HG02610 (cell line): ENCODE results near the gene SMOC2.

ENCODE experiments used
- ATAC-seq: cut with Tn5 transposase; IDR thresholded peaks from one replicate; pipeline ENCODE4 v1.9.1; 2021; ENCODE audit warnings: mild to moderate bottlenecking, moderate library complexity; ENCODE audit not compliant: unreplicated experiment

The SMOC2 gene

DNA sequence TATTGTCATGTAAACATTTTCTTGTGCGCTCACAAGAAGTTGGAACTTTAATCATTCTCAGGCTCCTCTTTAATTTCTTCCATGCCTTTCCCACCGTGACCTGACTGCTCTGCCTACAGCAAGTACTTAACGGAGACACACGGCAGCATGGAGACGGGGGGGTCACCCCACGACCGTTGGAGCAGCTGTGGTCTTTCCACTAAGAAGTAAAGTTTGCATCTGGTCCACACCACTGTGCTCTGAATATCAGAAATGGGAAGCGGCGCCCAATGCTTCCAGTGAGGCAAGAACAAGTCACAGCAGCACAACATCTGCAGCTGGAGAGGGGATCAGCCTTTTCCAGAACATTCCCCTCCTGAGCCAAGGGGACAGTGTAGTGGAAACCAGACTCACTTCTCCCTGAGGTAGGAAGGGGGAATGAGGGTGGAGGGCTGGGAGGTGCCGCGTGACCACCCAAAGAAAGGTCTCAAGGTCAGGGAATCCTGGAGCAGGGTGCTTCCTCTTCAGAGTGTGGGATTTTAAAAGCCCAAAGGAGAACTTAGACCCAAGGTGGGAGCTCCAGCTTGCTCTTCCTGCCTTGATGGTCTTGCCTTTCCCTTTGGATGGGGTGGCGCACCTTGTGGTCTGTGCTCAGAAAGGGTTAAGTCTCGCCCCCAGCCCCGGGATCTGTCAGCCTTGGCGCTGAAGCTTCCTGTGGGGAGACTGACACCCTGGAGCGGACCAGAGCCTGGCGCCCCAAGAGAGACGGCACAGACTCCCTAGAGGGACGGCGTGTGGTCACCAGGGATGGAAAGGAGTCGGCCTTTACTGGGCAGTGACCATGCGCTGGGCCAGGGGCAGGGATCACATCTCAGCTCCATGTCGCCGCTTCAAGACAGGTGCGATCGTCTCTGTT is 25.6 kb upstream of the SMOC2 start:
- no peak for ATAC-seq

DNA sequence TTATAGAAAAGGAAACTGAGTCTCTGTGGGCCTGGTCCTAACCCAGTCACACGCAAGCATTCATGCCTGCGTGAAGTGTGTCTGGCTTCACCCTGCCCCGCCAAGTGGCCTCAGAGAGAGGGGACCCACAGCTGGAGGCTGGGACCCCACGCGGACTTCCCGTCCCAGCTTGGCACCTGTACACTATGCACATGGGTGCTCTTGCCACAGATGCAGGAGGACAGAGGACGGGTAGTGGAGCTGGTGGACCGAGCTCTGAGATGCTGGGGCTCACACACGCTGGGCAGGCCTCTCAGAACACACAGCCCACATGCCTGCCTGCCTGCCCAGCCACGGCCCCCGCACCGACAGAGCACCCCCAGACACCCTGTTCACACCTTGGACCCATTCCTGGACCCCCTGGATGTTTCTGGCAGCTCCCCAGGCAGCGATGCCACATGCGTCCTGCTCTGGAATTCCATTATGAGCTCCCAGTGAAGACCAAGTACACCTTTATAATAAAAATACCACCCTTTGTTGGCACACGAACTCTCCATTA is 24.9 kb upstream of the SMOC2 start:
- no peak for ATAC-seq

DNA sequence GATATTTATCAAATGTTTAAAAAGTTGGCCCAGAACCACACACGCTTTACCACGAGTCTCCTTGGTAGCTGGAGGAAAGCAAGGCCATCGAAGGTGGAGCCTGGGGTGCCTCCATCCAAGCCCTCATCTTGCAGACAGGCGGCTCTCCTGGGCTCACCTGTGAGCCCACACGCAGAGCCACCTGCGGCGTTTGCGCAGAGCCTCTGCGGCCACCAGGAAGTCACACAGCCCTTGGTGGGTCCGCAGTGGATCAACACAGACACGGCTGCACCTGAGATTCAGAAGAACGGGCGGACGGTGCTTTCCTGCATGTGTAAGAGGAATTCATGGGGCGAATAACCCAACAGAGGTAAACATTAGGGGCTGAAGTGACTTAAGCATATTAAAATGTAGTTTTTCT is 24.5 kb upstream of the SMOC2 start:
- no peak for ATAC-seq

DNA sequence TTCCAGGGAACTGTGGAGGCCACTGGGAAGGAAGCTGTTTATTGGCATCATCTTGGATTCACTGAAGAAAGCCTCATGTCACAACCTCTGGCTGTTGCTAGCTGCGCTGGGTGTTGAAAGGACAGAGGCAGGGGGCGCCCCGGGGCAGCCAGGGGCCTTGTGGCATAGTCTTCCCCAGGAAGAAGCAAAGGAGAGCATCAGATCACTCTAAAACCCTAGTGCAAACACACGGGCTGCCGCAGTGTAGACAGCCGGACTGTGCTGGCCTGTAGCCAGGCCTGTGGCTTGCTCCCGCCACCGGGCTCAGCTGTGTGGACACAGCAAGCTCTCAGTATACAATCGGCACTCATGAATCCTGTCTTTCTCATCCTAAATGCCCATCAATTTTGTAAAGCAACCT is 23.8 kb upstream of the SMOC2 start:
- no peak for ATAC-seq

DNA sequence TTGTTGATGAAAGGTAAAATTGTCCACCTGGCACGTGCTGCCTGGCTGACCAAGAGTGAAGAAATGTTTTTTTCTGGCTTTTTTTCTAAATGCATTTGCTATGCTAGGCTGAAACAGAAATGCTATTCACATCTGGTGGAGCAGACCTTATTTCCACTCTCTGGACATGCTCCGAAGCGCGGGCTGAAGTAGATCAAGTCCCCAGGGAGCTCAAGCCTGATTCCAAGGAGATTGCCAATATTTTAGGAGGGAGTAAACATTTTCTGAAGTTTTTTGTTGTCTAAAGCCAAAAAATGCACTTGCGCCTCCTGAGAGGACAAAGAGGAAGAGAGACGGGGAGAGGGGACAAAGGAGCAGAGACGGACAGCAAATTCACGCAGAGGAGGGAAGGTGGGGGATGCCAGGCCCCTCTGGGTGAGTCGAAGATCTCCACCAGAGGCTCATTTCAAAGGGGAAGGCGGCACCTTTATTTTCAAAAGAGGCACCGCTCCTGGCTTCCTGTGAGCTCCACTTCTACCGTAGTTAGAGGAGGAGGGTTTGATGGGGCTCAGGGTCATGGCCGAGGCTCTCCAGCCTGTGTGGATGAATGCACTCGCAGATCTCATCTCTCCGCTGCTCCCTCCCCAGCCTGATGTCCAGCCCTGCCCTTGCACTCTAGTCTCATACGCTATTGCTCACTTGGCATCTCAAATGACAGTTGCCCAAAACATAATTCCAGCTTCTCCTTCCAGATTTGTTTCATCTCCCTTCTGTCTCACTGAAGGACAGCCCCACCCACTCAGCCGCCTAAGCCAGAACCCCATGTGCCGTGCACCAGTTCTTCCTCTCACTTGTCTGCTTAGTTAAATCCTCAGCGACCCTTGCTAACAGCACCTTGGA is 23.1 kb upstream of the SMOC2 start:
- ATAC-seq: no peak

DNA sequence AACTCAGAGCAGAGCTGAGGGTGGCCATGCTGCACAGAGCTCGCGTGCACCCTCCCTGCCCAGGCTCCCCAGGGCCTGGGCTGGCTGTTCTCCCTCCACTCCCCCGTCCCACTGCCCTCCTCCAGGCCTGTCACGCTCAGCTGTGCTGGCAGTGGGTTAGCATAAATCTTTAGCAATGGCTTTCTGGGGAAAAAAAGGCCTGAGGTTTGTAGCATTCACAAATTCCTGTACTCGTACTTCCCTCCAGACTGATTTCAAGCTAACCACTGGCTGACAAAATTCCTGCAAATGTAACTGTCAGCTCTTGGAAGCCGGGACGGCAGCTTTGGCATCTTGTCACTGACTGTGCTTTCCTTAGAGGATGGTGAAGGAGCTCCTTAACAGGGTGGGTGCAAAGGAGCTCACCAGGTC is 22.3 kb upstream of the SMOC2 start:
- ATAC-seq: no peak

DNA sequence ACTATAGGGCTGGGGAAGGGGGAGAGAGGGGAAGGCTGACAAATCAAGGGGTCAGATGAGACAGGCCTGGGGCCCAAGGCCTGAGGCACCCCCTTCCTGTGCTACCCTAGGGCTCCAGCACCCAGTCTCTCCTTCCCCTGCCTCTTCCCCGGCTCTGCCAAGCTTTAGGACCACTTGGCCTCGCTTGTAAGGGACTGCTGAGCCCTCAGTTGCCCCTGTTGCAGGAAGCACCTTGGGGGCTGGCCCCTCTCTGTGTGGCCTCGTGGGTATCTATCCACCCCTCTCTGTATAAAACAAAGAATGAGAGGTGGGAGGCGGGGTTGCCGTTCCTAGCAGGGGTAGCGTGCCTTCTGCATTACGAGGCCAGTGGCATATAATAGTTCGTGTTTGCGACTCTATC is 21.4 kb upstream of the SMOC2 start:
- ATAC-seq: no peak

DNA sequence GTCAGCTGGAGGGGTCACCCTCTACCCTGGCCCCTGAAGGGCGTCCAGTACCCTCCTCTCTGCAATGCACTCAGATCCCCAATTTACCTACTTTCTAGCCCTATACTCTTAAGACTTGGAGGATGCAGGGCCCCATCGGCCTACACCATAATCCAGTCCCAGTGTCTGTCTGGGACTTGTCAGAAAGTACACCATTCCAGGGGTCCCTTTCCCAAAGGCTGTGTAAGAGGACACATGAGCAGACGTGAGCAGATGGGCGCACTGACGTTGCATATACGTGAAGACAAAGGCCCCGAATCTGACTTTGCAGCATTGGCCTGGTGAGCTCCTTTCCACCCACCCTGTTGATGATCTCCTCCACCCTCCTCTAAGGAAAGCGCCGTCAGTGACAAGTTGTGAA is 20.9 kb upstream of the SMOC2 start:
- no peak for ATAC-seq

DNA sequence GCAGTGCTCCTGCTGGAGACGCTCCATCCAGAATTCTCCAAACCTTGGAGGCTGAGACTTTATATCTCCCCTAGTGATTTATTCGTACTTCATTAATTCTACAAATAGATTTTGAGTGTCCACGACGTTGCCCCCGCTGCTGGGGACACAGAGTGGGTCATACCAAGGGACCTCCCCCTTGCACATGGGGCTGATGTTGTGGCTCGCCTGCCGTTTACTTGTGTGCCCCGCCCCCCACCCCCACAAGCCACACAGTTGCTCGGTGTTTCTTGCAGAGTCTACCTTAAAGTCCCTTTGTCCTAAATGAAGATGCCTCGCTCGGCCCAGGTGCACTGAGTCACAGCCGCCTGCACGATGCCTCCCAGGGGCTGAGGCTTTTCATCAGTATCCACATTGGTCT is 20.3 kb upstream of the SMOC2 start:
- no peak for ATAC-seq

DNA sequence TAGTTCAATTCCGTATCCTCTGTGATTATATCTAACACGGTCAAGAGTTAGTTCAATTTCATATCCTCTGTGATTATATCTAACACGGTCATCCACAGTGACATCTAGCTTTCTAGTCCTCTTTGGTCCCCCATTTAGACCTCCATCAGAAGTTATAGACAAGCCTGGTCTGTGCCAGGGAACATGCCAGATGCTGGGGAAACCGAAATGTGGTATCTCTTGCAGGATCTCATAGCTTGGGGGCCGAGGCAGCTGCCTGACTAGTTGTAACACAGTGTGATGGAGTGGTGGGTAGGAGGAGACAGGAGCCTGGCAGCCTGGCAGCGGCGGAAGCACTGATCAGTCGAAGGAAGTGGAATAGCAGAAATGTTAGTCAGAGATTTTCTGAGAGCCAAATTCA is 13.8 kb upstream of the SMOC2 start:
- no peak for ATAC-seq

DNA sequence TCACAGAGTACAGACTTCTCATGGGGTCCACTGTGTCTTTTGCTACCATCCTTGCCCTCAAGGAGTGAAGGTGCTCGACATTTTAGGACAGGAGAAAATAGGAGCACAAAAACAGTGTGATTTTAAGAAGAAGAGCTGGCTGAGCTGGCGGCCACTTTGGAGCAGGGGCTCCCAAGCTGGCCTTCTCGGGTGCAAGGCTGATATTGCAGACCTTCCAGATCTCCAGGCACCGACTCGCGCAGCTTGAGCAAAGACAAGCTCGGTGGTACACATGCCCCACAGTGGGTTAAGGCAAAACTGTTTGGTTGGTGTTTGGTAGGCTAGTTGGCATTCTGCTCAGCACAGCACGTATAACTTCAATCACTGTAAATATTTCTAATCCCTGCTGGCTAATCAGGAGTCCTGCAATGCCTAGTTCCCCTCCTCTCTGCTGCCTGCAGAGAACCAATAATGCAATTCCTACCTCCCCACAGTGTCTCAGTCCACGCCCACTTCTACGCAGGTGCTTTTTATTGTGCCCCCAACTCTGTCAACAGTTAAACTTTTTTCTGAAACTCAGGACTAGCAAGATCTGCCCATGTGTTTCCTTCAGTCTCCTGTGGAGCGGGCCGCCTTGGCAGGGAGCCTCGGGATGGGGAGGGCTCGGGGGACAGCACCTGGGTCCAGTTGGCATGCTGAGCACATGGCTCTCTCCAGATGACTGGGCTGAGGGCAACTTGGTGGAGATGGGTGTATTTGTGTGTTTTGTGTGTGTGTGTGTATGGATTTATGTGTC is 12.7 kb upstream of the SMOC2 start:
- no peak for ATAC-seq

DNA sequence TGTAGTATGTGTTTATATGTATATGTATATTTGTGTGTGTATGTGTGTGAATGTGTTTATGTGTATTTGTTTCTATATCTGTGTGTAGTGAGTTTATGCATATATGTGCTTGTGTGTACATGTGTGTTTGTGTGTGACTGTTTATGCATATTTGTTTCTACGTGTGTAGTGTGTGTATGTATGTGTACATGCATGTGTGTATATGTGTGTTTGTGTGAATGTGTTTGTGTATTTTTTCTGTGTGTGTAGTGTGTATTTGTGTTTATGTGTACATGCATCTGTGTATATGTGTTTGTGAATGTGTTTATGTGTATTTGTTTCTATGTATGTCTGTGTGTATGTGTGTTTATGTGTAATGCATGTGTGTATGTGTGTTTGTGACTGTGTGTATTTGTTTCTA is 12.1 kb upstream of the SMOC2 start:
- ATAC-seq: no peak

DNA sequence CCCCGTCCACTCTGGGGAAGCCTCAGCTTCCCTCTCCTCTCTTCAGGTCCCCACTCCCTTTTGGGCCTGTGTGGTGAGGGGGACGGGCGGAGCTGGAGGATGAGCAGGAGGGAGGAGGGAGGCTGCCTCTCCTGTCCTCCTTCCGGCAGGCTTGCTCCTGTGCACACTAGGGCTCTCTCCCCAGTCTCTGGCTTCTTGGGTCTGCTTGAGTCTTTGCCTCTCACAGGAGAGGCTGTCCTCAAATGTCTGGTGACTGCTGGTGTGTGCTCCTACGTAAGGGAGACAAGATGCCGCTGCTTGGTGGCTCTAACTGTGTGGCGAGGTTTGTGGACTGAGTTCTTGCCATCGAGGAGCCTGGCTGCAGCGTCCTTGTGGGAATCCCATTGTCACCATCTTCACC is 8.8 kb upstream of the SMOC2 start:
- no peak for ATAC-seq

DNA sequence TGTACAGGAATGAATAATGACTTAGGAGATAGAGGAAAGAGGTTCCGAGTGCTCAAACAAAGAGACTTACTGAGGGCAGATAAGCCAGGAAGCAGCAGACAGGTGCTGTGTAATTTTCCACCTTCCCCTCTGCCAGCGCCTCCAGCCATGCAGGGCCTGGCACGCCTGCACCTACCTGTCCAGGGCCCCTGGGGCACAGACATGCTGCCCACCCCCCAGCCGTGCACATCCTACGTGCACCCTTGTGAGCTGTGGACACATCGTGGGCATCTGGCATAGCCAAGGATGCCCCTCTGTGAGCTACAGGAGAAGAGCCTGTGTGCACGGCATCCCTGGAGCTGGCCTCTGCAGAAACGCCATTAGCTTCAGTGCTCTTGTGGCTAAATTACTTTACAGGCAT is 7.1 kb upstream of the SMOC2 start:
- ATAC-seq: no peak

DNA sequence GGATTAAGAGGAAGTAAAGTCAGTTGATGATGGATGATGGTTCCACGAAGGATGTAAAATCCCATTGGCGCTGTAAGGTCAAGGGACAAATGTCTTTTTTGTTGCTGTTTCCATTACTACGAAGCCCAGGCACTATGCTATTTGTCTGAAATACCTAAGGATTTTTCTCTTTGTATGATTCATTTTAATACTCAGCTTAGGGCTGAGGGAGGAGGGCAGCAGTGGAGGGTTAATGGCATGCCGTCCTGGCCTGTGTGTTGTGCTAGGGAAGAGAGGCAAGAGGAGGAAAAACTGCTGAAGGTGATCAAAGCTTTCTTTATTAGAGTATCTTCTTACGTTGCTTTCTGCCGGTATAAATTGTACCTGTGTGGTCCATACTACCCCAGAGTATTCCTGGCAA is 6.5 kb upstream of the SMOC2 start:
- no peak for ATAC-seq

DNA sequence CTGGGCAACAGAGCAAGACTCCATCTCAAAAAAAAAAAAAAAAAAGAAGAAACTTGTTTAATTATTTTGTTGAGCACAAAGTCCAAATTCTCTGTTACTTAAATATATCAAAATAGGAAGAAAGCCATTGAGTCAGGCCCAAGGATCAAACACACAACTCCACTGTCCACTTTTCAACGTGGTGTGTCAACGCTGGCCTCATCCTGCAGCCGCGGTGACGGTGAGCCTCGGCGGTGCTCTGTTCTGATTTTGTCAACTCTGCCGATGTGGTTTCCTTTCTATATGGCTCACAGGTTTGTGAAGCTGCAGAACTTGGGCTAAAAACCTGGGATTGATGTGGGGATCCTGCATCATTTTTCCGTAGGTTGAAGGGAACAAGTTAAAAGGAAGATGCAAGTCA is 3.2 kb upstream of the SMOC2 start:
- no peak for ATAC-seq

DNA sequence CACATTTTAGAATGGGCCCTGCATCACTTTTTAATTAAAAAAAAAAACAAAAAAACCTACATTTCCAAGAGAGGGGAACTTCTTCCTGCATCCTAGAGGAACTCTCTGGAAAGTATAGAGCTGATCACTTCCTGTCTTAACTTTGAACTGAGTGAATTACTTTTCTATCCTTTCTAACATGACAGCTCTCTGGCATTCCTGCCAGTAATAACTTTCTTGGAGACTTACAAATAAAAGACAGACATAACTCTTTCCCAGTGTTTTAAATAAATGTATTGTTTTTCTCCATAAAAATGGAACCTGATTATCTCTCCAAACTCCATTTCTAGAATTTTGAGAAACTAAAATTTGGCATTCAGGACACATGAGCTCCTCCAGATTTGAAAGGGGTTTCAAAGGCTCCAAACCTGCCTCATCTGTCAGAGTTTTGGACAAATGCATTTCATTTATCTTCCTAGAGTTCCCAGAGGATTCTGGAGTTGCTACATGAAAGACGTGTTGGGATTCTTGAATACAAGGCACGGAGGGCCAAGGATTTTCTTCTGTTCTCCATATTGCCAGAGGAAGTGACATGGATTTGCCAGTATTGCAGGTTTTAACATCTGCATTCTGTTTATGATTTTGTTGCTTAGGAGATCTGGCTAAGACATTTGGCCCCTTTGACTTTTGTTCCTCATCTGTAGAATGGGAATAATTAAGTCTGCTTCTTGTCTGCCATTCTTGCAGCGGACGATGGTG is 2.0 kb upstream of the SMOC2 start:
- ATAC-seq: no peak

DNA sequence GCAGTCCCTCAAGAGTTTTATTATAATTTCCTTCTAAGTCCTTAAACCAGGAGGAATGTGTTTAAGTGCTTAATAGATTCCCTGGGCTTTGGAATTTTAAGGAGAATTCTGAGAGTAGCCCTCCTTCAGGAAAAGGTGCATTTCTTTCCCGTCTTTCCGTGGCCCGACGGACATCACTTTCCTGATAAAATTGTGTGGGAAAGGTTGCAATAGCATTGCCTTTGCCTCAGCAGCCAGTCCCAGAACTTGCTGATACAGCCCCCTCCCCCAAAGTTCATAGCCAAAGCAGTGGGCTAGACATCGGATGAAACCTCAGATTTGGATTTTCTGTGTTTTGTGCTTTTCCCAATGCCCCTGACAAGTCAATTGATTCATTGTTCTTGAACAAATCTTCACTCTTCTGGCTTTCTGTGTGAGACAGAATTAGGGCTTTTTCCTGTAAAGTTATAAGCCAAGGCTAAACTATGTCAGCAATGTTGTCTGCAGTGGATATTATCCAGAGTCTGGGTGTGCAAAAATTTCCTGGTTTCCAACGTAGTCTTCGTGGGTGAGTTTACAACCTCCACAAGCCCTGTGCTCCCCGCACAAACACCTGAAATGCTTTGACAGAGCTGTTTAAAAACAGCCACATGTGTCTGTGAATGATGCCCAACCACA is 1.1 kb upstream of the SMOC2 start:
- ATAC-seq: no peak

DNA sequence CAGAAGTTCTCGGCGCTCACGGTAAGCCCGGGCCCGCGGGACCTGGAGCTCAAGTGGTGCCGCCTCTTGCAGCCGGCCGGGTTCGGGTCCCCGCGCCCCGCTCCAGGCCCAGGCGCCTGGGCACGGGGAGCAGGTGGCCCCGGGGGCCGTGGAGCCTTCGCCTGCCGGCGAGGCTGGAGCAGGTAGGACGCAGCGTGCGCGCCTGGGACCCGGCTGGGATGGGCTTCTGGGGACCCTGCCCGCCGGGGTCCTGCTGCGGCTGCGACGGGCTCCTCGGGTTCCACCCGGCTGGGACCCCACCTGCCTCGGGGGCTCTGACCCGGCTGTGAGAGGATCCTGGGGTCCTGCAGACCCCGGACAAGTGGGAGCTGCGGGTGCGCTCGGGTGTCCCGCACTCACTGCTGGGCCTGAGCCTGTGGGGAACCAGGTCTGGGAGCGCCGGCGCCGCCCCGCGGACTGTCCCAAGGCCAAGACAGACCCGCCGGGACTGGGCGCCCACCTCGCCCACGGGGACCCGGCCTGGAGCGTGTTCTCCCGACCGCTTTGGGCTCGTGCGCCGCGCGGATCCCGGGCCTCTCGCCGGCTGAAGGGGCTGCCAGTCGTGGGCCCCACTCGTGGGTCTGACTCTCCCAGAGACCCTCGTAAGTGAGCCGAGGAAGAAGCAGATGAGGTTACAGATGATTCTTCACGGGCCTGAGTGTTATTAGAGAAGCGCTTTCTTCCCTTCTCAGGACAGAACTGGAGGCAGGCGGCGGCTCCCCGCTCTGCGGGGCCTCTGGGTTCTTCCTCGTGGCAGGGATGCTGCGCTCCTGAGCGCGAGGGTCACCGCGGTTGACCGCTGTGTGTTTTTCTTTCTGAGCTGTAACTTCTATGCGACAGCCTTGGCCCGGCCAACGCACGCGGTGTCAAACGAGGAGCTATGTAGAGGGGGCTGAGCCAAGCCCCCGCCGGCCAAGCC is 729 bp downstream of the SMOC2 start:
- no peak for ATAC-seq
